Activated CD4-positive, alpha-beta T cell treated with anti-CD3 and anti-CD28 coated beads, Interleukin-2, amount 10 ng/mL, durations not matched to agents 24 days and 14 days (primary cell): ENCODE data around the gene SLC9A9. TPM values are rescaled to one million over a fixed set of nuclear protein-coding genes. Genes with fewer than 3 reads are reported as not detected.

Experiments used
- DNase-seq: peaks from one replicate; pipeline ENCODE4 v3.0.0; 2022
- H3K27ac Mint-ChIP-seq: one replicate; pipeline ENCODE4 v1.8.0; 2022; ENCODE audit warnings: mild to moderate bottlenecking, mixed read lengths
- H3K27me3 Mint-ChIP-seq: one replicate; pipeline ENCODE4 v1.8.0; 2022; ENCODE audit warnings: mixed read lengths
- H3K36me3 Mint-ChIP-seq: one replicate; pipeline ENCODE4 v1.8.0; 2022; ENCODE audit warnings: low read depth, mild to moderate bottlenecking, mixed read lengths
- H3K4me1 Mint-ChIP-seq: one replicate; pipeline ENCODE4 v1.8.0; 2021; ENCODE audit warnings: mixed read lengths
- H3K4me3 Mint-ChIP-seq: one replicate; pipeline ENCODE4 v1.8.0; 2022; ENCODE audit warnings: mild to moderate bottlenecking, moderate library complexity, mixed read lengths
- H3K9me3 Mint-ChIP-seq: one replicate; pipeline ENCODE4 v1.8.0; 2021; ENCODE audit warnings: mixed read lengths
- intact Hi-C: fragments of 100-400 bp; cut with micrococcal nuclease; formaldehyde crosslinking; loops from one replicate; pipeline ENCODE4 v1.15.1; 2023
- total RNA-seq: library from RNA; stranded (reverse); gene quantifications from 2 replicates; pipeline ENCODE4 v1.2.3, GENCODE V29; 2022

Gene SLC9A9
- total RNA-seq, 1 donor from 2014 or later: 1.3 TPM

DNA sequence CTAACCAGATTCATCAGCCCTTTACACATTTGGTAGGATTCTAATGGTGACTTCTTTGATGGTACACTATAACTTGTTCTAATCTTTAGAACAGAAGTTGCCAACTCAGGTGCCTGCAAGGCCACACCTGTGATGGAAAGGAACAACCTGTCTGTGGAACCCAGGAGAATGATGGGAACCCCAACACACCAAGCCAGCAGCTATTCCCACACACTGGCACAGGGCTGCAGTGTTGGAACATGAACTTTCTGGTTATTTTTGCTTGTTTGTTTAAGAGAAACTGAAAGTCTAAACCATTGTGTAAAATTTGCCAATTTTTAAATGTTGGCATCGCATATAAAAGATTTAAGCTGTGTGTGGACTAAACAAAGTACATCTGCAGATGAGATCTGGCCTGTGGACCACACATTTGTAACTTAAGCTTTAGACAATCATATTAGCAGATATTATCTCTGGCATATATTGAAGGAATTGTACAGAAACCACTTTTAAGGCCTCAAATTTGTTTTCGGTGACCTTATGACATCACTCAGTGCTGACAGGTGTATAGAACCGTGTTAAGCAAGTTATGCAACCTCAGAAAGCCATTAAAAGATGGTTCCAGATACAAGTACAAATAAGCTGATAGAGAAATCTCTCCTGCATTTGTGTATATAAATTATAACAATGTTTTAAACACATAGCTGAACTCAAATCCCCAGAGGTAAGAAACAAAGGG, 242.9 kb downstream of the SLC9A9 start:
- H3K4me1 Mint-ChIP-seq: no peaks in the 10 kb centered on the region
- no peaks in the 10 kb centered on the region for H3K36me3 Mint-ChIP-seq
- H3K9me3 Mint-ChIP-seq: peaks cover 10% of the 10 kb centered on the region
- intact Hi-C loops: no loop called here
- no peaks in the 10 kb centered on the region for H3K27me3 Mint-ChIP-seq
- no peak overlapping the region for H3K27ac Mint-ChIP-seq
- H3K4me3 Mint-ChIP-seq: no peak overlapping the region
- no peak for DNase-seq

GRCh38 chr3:143604402-143605185, 243.7 kb downstream of the SLC9A9 start:
- H3K36me3 Mint-ChIP-seq: no peaks in the 10 kb centered on the region
- H3K27me3 Mint-ChIP-seq: no peaks in the 10 kb centered on the region
- no peak overlapping the region for H3K4me3 Mint-ChIP-seq
- no peak for DNase-seq
- peaks cover 10% of the 10 kb centered on the region for H3K9me3 Mint-ChIP-seq
- H3K4me1 Mint-ChIP-seq: no peaks in the 10 kb centered on the region
- intact Hi-C loops: no loop called here
- no peak overlapping the region for H3K27ac Mint-ChIP-seq

- intact Hi-C loops: no loop called here
- Mint-ChIP-seq H3K36me3 (no peaks in the 10 kb centered on the region), H3K27ac (no peak overlapping the region), H3K9me3 (peaks cover 10% of the 10 kb centered on the region), H3K4me1 (no peaks in the 10 kb centered on the region), H3K27me3 (no peaks in the 10 kb centered on the region), H3K4me3 (no peak overlapping the region)
- DNase-seq: no peak
Observed at GRCh38 chr3:143603774-143604173, 244.5 kb downstream of the SLC9A9 start.

DNA sequence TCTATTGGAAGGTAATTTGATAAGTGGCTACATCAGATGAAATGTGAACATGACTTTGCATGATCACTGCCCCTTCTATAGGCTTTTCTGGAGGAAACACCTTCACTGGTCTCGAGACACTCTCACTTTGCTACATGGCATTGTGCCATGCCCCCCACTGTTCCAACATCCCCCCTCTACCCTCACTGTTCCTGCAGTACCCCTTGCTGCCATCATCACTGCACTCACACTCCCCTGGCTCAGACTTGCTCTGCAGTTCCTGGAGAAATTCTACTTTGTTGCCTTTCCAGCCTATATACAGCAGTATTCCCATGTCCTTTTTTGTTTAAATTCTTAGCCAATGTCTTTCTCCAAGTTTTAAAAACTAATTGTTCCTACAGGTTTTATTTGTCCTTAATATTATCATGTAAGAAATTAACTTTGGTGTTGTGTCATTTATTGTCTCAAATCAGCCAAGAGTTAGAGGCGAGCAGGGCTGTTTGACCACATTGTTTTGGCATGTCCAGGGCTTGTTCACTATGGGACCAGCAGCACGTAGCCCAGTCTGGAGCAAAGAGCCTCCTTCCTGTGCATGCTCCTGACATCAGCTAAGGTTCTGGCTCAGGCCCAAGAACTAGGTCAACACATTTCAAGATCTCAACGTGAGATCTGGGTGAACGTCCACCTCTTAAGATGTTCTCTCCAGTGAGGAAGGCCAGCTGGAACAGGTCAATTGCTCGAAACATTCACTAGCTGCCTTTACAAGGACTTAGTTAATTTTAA, 246.4 kb downstream of the SLC9A9 start:
- Mint-ChIP-seq H3K27me3 (no peaks in the 10 kb centered on the region), H3K4me3 (no peak overlapping the region), H3K27ac (no peak overlapping the region), H3K36me3 (no peaks in the 10 kb centered on the region), H3K4me1 (no peaks in the 10 kb centered on the region), H3K9me3 (peaks cover 10% of the 10 kb centered on the region)
- intact Hi-C loops: no loop called here
- DNase-seq: no peak

DNA sequence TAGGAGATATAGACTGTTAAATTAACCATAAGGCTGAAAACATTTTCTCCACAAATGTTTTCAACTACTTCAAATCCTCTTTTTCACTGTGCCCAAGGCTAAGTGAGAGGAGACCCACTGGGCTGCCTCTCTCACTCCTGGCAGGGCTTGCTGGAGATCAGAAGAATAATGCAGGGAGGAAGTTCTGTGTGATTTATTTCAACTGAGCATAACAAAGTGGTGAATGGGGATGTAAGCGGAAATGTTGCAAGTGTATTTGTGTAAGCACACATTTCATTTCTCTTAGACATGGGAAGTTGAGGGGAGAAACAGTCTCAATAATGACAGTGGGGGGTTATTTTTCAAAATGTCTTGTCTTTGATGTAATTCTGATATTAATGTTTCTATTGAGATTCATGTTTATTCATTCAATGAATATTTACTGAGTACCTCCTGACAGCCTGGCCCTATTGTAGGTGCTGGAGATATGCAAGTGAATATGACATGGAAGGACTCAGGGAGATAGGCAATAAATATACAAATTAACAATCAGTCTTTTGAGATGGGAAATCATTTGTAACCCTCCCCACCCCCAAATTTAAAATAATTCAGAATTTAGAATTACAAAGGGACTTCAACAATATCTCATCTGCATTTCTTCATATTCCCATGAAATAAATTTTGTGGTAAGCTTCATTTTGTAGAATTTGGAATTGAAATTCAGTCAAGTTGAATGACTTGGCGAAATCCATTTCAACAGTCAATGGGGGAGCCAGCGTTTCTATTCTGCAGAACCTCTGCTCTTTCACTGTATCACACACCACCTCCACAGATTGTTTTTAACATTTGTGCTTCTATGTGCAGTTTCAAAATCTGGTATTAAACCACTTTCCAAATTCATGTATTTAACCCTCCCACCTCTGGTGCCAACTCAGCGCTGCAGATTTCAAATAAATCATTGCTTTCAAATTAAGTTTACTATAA, 247.2 kb downstream of the SLC9A9 start:
- intact Hi-C loops: no loop called here
- Mint-ChIP-seq H3K4me3 (no peak overlapping the region), H3K4me1 (no peaks in the 10 kb centered on the region), H3K27me3 (no peaks in the 10 kb centered on the region), H3K36me3 (no peaks in the 10 kb centered on the region), H3K9me3 (peaks cover 10% of the 10 kb centered on the region), H3K27ac (no peak overlapping the region)
- DNase-seq: peak; percentile 27

DNA sequence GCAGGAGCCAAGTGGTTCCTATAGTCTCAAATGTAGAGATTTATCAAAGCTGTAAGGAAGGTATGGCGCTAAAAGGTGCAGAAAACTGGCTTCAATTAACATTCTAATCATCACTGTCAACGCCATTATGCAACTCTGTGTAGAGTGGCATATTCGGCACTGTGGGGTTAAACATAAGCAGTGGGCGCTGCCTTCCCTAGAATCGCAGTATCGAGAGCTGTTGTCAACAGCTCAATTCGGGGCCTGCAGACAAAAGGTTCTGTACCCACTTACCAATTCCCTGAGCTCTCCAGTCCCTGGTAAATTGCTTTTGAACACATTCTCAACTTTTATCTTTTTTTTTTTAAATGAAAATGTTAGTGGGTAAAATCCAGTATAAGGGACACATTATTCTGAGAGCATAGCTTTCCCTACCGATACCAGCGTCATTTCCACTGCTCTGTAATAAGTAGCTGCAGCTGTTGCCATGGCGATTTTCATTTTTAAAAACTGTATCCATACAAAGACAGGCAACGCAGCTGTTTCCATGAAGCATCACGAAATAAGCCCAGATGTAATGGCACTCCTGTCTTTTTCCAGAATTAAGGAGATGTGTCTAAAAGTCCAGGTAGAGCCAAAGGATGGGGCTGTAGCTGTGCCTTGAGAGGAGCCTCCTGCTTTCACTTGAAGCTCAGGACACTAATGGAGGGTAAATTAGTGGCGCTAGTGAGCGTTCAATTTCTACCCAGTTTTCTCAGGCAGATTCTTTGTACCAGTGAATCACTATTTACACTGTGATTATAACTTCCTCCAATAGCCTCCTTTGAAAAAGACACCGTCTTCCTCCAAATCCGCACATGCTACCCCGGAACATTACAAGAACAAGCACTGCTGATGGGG, 250.3 kb downstream of the SLC9A9 start:
- no peaks in the 10 kb centered on the region for H3K27me3 Mint-ChIP-seq
- no peak for DNase-seq
- H3K36me3 Mint-ChIP-seq: no peaks in the 10 kb centered on the region
- intact Hi-C loops: no loop called here
- H3K4me3 Mint-ChIP-seq: no peak overlapping the region
- no peaks in the 10 kb centered on the region for H3K4me1 Mint-ChIP-seq
- H3K9me3 Mint-ChIP-seq: peaks cover 6% of the 10 kb centered on the region
- no peak overlapping the region for H3K27ac Mint-ChIP-seq

- no peaks in the 10 kb centered on the region for H3K4me1 Mint-ChIP-seq
- intact Hi-C loops: no loop called here
- DNase-seq: no peak
- no peaks in the 10 kb centered on the region for H3K27me3 Mint-ChIP-seq
- H3K9me3 Mint-ChIP-seq: peaks cover 6% of the 10 kb centered on the region
- no peaks in the 10 kb centered on the region for H3K36me3 Mint-ChIP-seq
- H3K4me3 Mint-ChIP-seq: no peak overlapping the region
- H3K27ac Mint-ChIP-seq: no peak overlapping the region
Observed at GRCh38 chr3:143596957-143597642, 251.2 kb downstream of the SLC9A9 start.

- Mint-ChIP-seq H3K9me3 (no peaks in the 10 kb centered on the region), H3K27ac (no peak overlapping the region), H3K4me3 (no peak overlapping the region), H3K36me3 (no peaks in the 10 kb centered on the region), H3K4me1 (no peaks in the 10 kb centered on the region), H3K27me3 (no peaks in the 10 kb centered on the region)
- no peak for DNase-seq
- intact Hi-C loops: no loop called here
Observed at GRCh38 chr3:143595456-143596077, 252.7 kb downstream of the SLC9A9 start.

DNA sequence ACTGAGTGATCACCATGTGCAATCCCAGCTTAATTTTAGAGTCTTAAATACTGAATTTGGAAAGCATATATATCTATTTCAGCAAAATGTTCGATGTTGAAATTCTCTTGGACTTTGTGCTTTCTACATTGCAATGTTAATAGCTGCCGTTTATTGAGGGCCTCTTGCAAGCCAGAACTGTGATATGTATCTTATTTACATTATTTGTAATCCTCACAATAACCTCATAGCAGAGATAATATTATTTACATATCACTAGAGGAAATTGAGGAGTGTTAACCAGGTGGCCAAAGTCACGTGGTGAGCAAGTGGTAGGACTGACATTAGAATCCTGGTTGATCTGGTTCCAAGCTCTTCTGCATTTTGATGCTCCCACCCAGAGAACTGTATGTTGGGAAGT, 254.1 kb downstream of the SLC9A9 start:
- Mint-ChIP-seq H3K36me3 (no peaks in the 10 kb centered on the region), H3K9me3 (no peaks in the 10 kb centered on the region), H3K27me3 (no peaks in the 10 kb centered on the region), H3K4me1 (no peaks in the 10 kb centered on the region), H3K4me3 (no peak overlapping the region), H3K27ac (no peak overlapping the region)
- DNase-seq: no peak
- intact Hi-C loops: no loop called here

GRCh38 chr3:143590660-143591059, 257.6 kb downstream of the SLC9A9 start:
- Mint-ChIP-seq H3K4me1 (peaks cover 10% of the 10 kb centered on the region), H3K27ac (no peak overlapping the region), H3K36me3 (no peaks in the 10 kb centered on the region), H3K9me3 (peaks cover 7% of the 10 kb centered on the region), H3K4me3 (no peak overlapping the region), H3K27me3 (no peaks in the 10 kb centered on the region)
- no peak for DNase-seq
- intact Hi-C loops: no loop called here

GRCh38 chr3:143586576-143586975, 261.7 kb downstream of the SLC9A9 start:
- H3K4me1 Mint-ChIP-seq: peaks cover 14% of the 10 kb centered on the region
- no peak for DNase-seq

More at GRCh38 chr3:143586576-143586975, 261.7 kb downstream of the SLC9A9 start:
- no peak overlapping the region for H3K27ac Mint-ChIP-seq
- H3K36me3 Mint-ChIP-seq: peaks cover 3% of the 10 kb centered on the region
- peaks cover 7% of the 10 kb centered on the region for H3K9me3 Mint-ChIP-seq
- intact Hi-C loops: loop anchor here (1.0 to 5.0 kb wide), 2 partner anchors 50 to 86 kb away; no protein-coding TSS in a partner anchor
- no peak overlapping the region for H3K4me3 Mint-ChIP-seq
- H3K27me3 Mint-ChIP-seq: no peaks in the 10 kb centered on the region
